ENCODE measurements around the gene TSPAN32. TPM values are rescaled to one million over a fixed set of nuclear protein-coding genes. Genes with fewer than 3 reads are reported as not detected.

Gene TSPAN32
- total and polyA plus RNA-seq, 4 experiments from 2014 or later = 14.6 to 52.7 (median 45.9) TPM

DNA sequence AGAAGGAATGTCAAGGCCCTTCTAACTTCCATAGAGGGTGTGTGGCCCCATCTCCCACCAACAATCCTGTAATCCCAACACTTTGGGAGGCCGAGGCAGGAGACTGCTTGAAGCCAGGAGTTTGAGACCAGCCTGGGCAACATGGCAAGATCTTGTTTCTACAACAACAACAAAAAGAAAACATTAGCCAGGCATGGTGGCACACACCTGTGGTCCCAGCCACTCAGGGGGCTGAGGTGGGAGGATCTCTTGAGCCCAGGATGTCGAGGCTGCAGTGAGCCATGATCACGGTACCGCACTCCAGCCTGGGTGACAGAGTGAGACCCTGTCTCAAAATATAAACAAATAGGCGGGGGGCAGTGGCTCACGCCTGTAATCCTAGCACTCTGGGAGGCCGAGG, 16.9 kb downstream of the TSPAN32 start:
- no peaks in the 10 kb centered on the region for H3K9me3 ChIP-seq (ENCODE audit: control insufficient read depth in 1 of 2, low read length in 2 of 2)
- no peak overlapping the region for H3K4me3 ChIP-seq (ENCODE audit: low read length in 2 of 2)
- no peaks in the 10 kb centered on the region for H3K4me1 ChIP-seq (ENCODE audit: insufficient read depth, low read length)
- no peaks in the 10 kb centered on the region for H3K36me3 ChIP-seq (ENCODE audit: insufficient read depth, low read length)
- intact Hi-C loops (cut with micrococcal nuclease) = no loop called here
- ChIA-PET POLR2A (ENCODE audit: partially characterized antibody) (interaction anchor here (4.4 kb wide), 1 partner anchor 13 kb away, joined by 20 read pairs; no protein-coding TSS in a partner anchor), CTCF (ENCODE audit: partially characterized antibody) (interaction anchor here (0.8 to 3.8 kb wide), 3 partner anchors 9 to 102 kb away, joined by 3 to 19 read pairs (median 5); no protein-coding TSS in a partner anchor)
- no peaks in the 10 kb centered on the region for H3K4me1 Mint-ChIP-seq
- DNase-seq = no peak
- no peak overlapping the region for H3K27ac Mint-ChIP-seq
- peaks cover 0 to 22% (median 15%) of the 10 kb centered on the region in 8 donors for H3K9me3 Mint-ChIP-seq
- no peak overlapping the region for H3K27ac ChIP-seq (ENCODE audit: low read depth, low read length)
- H3K4me3 Mint-ChIP-seq = no peak overlapping the region
- H3K27me3 ChIP-seq (ENCODE audit: insufficient read depth, low read length) = no peaks in the 10 kb centered on the region
- peaks cover 4 to 5% of the 10 kb centered on the region in 2 donors for H3K27me3 Mint-ChIP-seq
- peaks cover 4 to 5% of the 10 kb centered on the region in 2 donors for H3K36me3 Mint-ChIP-seq

DNA sequence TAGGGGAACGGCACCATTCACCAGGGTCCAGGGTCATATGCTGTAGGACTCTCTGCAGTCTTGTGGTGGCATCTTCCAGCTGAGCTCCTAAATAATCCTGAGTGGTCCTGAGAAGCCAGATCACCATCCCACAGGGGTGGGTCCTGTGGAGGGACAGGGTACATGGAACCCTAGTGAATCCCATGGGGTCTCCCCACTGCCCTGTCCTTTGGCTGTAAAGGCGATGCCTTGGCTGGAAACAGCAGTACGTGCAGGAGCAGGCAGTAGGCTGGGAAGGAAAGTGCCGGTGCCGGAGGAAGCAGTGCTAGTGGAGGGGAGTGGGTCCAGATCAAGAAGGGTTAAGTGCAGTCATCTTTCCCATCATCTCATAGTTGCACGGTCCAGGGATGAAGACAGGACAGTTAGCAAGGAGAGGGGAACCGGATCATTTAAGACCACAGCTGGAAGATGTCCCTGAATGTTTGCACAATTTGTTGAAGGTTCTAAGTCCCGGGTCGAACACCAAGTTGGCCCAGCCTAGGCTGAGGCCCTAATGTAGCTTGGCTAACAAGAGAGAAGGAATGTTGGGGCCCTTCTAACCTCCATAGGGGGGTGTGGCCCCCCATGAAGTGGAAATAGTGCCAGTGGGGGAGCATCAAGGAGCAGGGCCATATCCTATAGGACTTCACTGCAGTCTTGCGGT, 18.1 kb downstream of the TSPAN32 start:
- Mint-ChIP-seq H3K9me3 (peaks cover 0 to 27% (median 20%) of the 10 kb centered on the region in 8 donors), H3K27ac (peak overlapping the region in 2 of 7 donors; percentile 14 to 78), H3K4me1 (no peaks in the 10 kb centered on the region), H3K27me3 (peaks cover 5% of the 10 kb centered on the region in 2 donors), H3K36me3 (peaks cover 4 to 5% of the 10 kb centered on the region in 2 donors), H3K4me3 (no peak overlapping the region)
- Histone ChIP-seq H3K4me3 (ENCODE audit: low read length in 2 of 2) (no peak overlapping the region), H3K9me3 (ENCODE audit: control insufficient read depth in 1 of 2, low read length in 2 of 2) (no peaks in the 10 kb centered on the region), H3K4me1 (ENCODE audit: insufficient read depth, low read length) (no peaks in the 10 kb centered on the region), H3K36me3 (ENCODE audit: insufficient read depth, low read length) (no peaks in the 10 kb centered on the region), H3K27ac (ENCODE audit: low read depth, low read length) (no peak overlapping the region), H3K27me3 (ENCODE audit: insufficient read depth, low read length) (no peaks in the 10 kb centered on the region)
- DNase-seq = peak in 1 of 5 donors; percentile 22
- ChIA-PET POLR2A (ENCODE audit: partially characterized antibody) (interaction anchor here (2.4 to 4.4 kb wide), 2 partner anchors 9 to 14 kb away, joined by 10 to 20 read pairs; no protein-coding TSS in a partner anchor), CTCF (ENCODE audit: partially characterized antibody) (interaction anchor here (1.6 to 2.9 kb wide), 2 partner anchors 15 to 101 kb away, joined by 4 to 10 read pairs; no protein-coding TSS in a partner anchor)
- intact Hi-C loops (cut with micrococcal nuclease) = no loop called here

DNA sequence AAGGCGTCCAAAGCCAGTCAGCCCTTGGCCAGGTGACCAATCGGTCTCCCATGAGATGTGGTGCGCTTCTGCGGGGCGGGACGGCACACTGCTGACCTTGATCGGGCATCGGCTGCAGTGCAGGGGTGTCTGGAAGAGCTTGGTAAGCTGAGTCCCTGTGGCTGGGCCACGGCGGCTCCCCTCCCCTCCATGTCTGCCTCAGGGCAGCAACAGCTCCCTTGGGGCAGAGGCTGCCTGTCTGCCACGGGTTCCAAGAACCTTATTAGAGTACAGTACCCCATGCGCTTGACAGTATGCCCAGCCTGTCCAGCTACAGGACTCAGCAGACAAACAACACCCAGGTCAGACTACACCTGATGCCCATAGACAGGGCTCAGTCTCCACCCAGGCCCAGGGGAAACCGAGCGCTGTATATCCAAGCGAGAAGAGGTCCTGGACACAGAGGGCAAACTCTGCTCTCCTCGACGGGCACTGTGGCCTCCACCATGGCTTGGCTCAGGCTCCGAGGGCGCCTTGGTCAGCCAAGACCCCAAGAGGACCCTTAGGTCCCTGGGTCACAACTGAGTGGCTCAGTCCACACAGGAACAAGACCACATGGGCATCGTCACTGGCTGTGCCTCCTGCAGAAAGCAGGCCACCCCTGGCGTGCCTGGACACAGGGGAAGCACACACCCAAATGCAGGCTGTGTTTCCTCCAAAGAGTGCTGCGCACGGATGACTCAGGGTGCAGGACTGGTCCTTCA, 18.9 kb downstream of the TSPAN32 start:
- Mint-ChIP-seq H3K36me3 (peaks cover 4 to 5% of the 10 kb centered on the region in 2 donors), H3K27ac (no peak overlapping the region), H3K9me3 (peaks cover 0 to 32% (median 22%) of the 10 kb centered on the region in 8 donors), H3K4me3 (no peak overlapping the region), H3K4me1 (no peaks in the 10 kb centered on the region), H3K27me3 (peaks cover 5 to 9% of the 10 kb centered on the region in 2 donors)
- Histone ChIP-seq H3K27me3 (ENCODE audit: insufficient read depth, low read length) (no peaks in the 10 kb centered on the region), H3K27ac (ENCODE audit: low read depth, low read length) (no peak overlapping the region), H3K4me3 (ENCODE audit: low read length in 2 of 2) (no peak overlapping the region), H3K4me1 (ENCODE audit: insufficient read depth, low read length) (no peaks in the 10 kb centered on the region), H3K9me3 (ENCODE audit: control insufficient read depth in 1 of 2, low read length in 2 of 2) (no peaks in the 10 kb centered on the region), H3K36me3 (ENCODE audit: insufficient read depth, low read length) (no peaks in the 10 kb centered on the region)
- ChIA-PET CTCF (ENCODE audit: partially characterized antibody) (interaction anchor here (1.6 to 2.9 kb wide), 2 partner anchors 15 to 100 kb away, joined by 4 to 10 read pairs; no protein-coding TSS in a partner anchor), POLR2A (ENCODE audit: partially characterized antibody) (interaction anchor here (2.4 to 4.4 kb wide), 2 partner anchors 10 to 15 kb away, joined by 10 to 20 read pairs; no protein-coding TSS in a partner anchor)
- intact Hi-C loops (cut with micrococcal nuclease) = no loop called here
- DNase-seq = peak in 1 of 5 donors; percentile 7

DNA sequence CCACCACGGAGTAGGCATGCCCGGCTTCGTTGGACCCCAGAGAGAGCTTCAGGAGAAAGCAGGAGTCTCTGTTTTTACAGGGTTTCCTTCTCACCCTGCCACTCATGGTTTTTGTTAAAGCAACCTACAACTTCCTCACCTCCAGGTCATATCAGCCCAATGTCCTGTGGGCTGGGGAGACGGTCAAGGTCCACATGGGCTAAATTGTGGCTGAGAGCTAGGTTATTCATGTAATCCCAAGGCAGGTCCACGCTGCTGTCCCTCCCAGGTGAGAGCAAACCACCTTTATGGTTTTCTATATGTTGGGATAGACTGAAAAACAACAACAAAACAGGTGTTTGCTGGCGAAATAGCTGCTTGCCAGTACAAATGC, 19.5 kb downstream of the TSPAN32 start:
- no peak overlapping the region for H3K4me3 ChIP-seq (ENCODE audit: low read length in 2 of 2)
- Mint-ChIP-seq H3K27ac (no peak overlapping the region), H3K36me3 (peaks cover 4 to 5% of the 10 kb centered on the region in 2 donors), H3K4me1 (no peaks in the 10 kb centered on the region), H3K27me3 (peaks cover 5 to 9% of the 10 kb centered on the region in 2 donors), H3K9me3 (peaks cover 0 to 32% (median 24%) of the 10 kb centered on the region in 8 donors), H3K4me3 (no peak overlapping the region)
- intact Hi-C loops (cut with micrococcal nuclease) = no loop called here
- no peak overlapping the region for H3K27ac ChIP-seq (ENCODE audit: low read depth, low read length)
- no peaks in the 10 kb centered on the region for H3K36me3 ChIP-seq (ENCODE audit: insufficient read depth, low read length)
- H3K4me1 ChIP-seq (ENCODE audit: insufficient read depth, low read length) = no peaks in the 10 kb centered on the region
- ChIA-PET CTCF (ENCODE audit: partially characterized antibody) (interaction anchor here (1.6 to 2.9 kb wide), 2 partner anchors 16 to 99 kb away, joined by 4 to 10 read pairs; no protein-coding TSS in a partner anchor), POLR2A (ENCODE audit: partially characterized antibody) (interaction anchor here (2.4 to 4.4 kb wide), 2 partner anchors 10 to 15 kb away, joined by 10 to 20 read pairs; no protein-coding TSS in a partner anchor)
- peak in 1 of 5 donors; percentile 20 for DNase-seq
- H3K27me3 ChIP-seq (ENCODE audit: insufficient read depth, low read length) = no peaks in the 10 kb centered on the region
- H3K9me3 ChIP-seq (ENCODE audit: control insufficient read depth in 1 of 2, low read length in 2 of 2) = no peaks in the 10 kb centered on the region

DNA sequence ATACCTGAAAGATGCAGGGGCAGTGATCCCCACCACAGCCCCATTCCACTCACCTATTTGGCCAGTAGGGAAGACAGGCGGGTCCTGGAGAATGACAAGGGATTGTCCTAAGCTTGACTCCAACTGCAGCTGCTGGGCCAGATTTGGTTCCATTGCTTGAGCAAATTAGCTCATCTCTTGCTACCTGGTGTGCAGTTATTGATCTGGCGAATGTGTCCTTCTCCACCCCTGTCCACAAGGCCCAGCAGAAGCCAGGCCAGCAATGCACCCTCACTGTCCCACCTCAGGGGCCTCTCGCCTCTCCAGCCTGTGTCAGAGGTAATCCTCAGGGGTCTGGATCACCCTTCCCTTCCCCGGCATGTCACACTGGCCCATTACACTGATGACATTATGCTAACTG, 23.3 kb downstream of the TSPAN32 start:
- Mint-ChIP-seq H3K36me3 (peaks cover 4 to 5% of the 10 kb centered on the region in 2 donors), H3K9me3 (peaks cover 0 to 33% (median 24%) of the 10 kb centered on the region in 8 donors), H3K27ac (no peak overlapping the region), H3K27me3 (peaks cover 7 to 19% of the 10 kb centered on the region in 2 donors), H3K4me1 (no peaks in the 10 kb centered on the region), H3K4me3 (no peak overlapping the region)
- Histone ChIP-seq H3K4me3 (ENCODE audit: low read length in 2 of 2) (no peak overlapping the region), H3K9me3 (ENCODE audit: control insufficient read depth in 1 of 2, low read length in 2 of 2) (no peaks in the 10 kb centered on the region), H3K36me3 (ENCODE audit: insufficient read depth, low read length) (no peaks in the 10 kb centered on the region), H3K4me1 (ENCODE audit: insufficient read depth, low read length) (no peaks in the 10 kb centered on the region), H3K27me3 (ENCODE audit: insufficient read depth, low read length) (no peaks in the 10 kb centered on the region), H3K27ac (ENCODE audit: low read depth, low read length) (no peak overlapping the region)
- intact Hi-C loops (cut with micrococcal nuclease) = no loop called here
- ChIA-PET CTCF (ENCODE audit: partially characterized antibody) (interaction anchor here (1.7 kb wide), 1 partner anchor 20 kb away, joined by 6 read pairs; no protein-coding TSS in a partner anchor), POLR2A (ENCODE audit: partially characterized antibody) (no interaction called here)
- peak in 1 of 5 donors; percentile 12 for DNase-seq

DNA sequence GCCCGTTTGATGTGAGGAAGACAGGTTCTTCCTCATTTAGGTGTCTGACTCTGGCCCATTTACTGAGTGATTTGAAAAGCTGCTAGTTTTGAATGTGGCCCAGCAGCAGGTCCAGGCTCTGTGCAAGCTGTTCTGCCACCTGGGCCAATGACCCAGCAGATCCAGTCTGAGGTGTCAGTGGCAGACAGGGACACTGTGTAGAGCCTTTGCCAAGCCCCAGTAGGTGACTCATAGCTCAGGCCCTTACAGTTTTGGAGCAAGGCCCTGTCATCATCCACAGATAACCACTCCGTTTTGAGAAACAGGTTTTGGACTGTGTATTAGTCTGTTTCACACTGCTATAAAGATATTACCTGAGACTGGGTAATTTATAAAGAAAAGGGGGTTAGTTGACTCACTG, 23.9 kb downstream of the TSPAN32 start:
- Histone ChIP-seq H3K9me3 (ENCODE audit: control insufficient read depth in 1 of 2, low read length in 2 of 2) (no peaks in the 10 kb centered on the region), H3K4me3 (ENCODE audit: low read length in 2 of 2) (no peak overlapping the region), H3K27me3 (ENCODE audit: insufficient read depth, low read length) (no peaks in the 10 kb centered on the region), H3K27ac (ENCODE audit: low read depth, low read length) (no peak overlapping the region), H3K36me3 (ENCODE audit: insufficient read depth, low read length) (no peaks in the 10 kb centered on the region), H3K4me1 (ENCODE audit: insufficient read depth, low read length) (no peaks in the 10 kb centered on the region)
- no peak for DNase-seq
- Mint-ChIP-seq H3K4me3 (no peak overlapping the region), H3K36me3 (peaks cover 4 to 5% of the 10 kb centered on the region in 2 donors), H3K9me3 (peaks cover 0 to 37% (median 27%) of the 10 kb centered on the region in 8 donors), H3K27ac (no peak overlapping the region), H3K4me1 (no peaks in the 10 kb centered on the region), H3K27me3 (peaks cover 8 to 23% of the 10 kb centered on the region in 2 donors)
- ChIA-PET POLR2A (ENCODE audit: partially characterized antibody) (no interaction called here), CTCF (ENCODE audit: partially characterized antibody) (interaction anchor here (1.7 kb wide), 1 partner anchor 20 kb away, joined by 6 read pairs; no protein-coding TSS in a partner anchor)
- intact Hi-C loops (cut with micrococcal nuclease) = no loop called here

DNA sequence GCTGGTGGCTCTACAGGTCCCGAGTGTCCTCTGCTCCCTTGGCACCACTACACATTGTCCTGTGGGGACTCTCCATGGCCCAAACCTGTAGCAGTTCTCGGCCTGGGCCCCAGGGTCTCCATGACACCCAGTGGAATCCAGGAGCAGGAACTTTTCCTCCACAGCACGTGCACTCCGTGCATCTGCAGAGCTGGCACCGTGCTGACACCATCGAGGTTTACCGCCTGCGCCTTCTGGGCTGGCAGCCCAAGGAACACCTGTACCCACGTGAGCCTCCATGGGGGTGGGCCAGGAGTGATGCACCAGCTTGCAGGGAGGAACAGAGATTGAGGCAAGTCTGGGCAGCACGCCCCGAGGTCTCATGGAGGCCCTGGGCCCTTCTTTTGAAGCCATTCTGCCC, 25.2 kb downstream of the TSPAN32 start:
- ChIA-PET POLR2A (ENCODE audit: partially characterized antibody) (no interaction called here), CTCF (ENCODE audit: partially characterized antibody) (interaction anchor here (1.0 kb wide), 1 partner anchor 94 kb away, joined by 3 read pairs; no protein-coding TSS in a partner anchor)
- Mint-ChIP-seq H3K36me3 (peaks cover 2 to 5% of the 10 kb centered on the region in 2 donors), H3K4me3 (no peak overlapping the region), H3K27ac (no peak overlapping the region), H3K4me1 (no peaks in the 10 kb centered on the region), H3K27me3 (peaks cover 8 to 30% of the 10 kb centered on the region in 2 donors), H3K9me3 (peaks cover 0 to 37% (median 32%) of the 10 kb centered on the region in 8 donors)
- intact Hi-C loops (cut with micrococcal nuclease) = no loop called here
- peak in 1 of 5 donors; percentile 2 for DNase-seq
- Histone ChIP-seq H3K27ac (ENCODE audit: low read depth, low read length) (no peak overlapping the region), H3K9me3 (ENCODE audit: control insufficient read depth in 1 of 2, low read length in 2 of 2) (no peaks in the 10 kb centered on the region), H3K36me3 (ENCODE audit: insufficient read depth, low read length) (no peaks in the 10 kb centered on the region), H3K27me3 (ENCODE audit: insufficient read depth, low read length) (no peaks in the 10 kb centered on the region), H3K4me3 (ENCODE audit: low read length in 2 of 2) (no peak overlapping the region), H3K4me1 (ENCODE audit: insufficient read depth, low read length) (no peaks in the 10 kb centered on the region)
